Neuronal stem cell (in vitro differentiated cells): Measurements from ENCODE around the gene CD226.

ENCODE experiments used
- DNase-seq: peaks from one replicate; pipeline ENCODE4 v3.0.0-alpha.2; 2013; ENCODE audit warnings: low spot score
- H2AFZ ChIP-seq: one replicate; pipeline ENCODE4 v1.6.1; 2013; ENCODE audit warnings: mild to moderate bottlenecking, low read length, inconsistent platforms
- H2AK5ac ChIP-seq: 2 replicates; pipeline ENCODE4 v1.6.1; 2013; ENCODE audit warnings: low read depth, mild to moderate bottlenecking, inconsistent platforms, low read length, moderate library complexity, mixed read lengths
- H2BK120ac ChIP-seq: 2 replicates; pipeline ENCODE4 v1.6.1; 2013; ENCODE audit warnings: low read depth, mild to moderate bottlenecking, inconsistent platforms, low read length, moderate library complexity, mixed read lengths
- H2BK12ac ChIP-seq: one replicate; pipeline ENCODE4 v1.6.1; 2013; ENCODE audit warnings: low read length, inconsistent platforms
- H2BK15ac ChIP-seq: 2 replicates; pipeline ENCODE4 v1.6.1; 2013; ENCODE audit warnings: mild to moderate bottlenecking, low read length, inconsistent platforms, mixed read lengths
- H2BK5ac ChIP-seq: one replicate; pipeline ENCODE4 v1.6.1; 2013; ENCODE audit warnings: inconsistent platforms, mild to moderate bottlenecking, low read length, moderate library complexity
- H3K14ac ChIP-seq: one replicate; pipeline ENCODE4 v1.6.1; 2013; ENCODE audit warnings: low read length, inconsistent platforms
- H3K18ac ChIP-seq: 2 replicates; pipeline ENCODE4 v1.6.1; 2013; ENCODE audit warnings: low read length, inconsistent platforms
- H3K23ac ChIP-seq: 2 replicates; pipeline ENCODE4 v1.6.1; 2013; ENCODE audit warnings: low read depth, mild to moderate bottlenecking, mixed read lengths, low read length, inconsistent platforms; ENCODE audit not compliant: poor library complexity
- H3K27ac ChIP-seq: replicated peaks from 3 replicates; pipeline ENCODE4 v1.5.1; 2013; ENCODE audit warnings: low read length, inconsistent platforms
- H3K27me3 ChIP-seq, 3 experiments: 2 replicates each; pipeline ENCODE4 v1.6.1; 2013; ENCODE audit warnings: low read length in 3 of 3, mild to moderate bottlenecking in 2 of 3, inconsistent platforms in 1 of 3, low read depth in 1 of 3, mixed read lengths in 1 of 3, moderate library complexity in 1 of 3; ENCODE audit not compliant: control insufficient read depth in 3 of 3, insufficient read depth in 3 of 3
- H3K36me3 ChIP-seq, 2 donors: replicated peaks in 1 of 2; 2 replicates each; pipeline ENCODE4 v1.6.1; 2013; ENCODE audit warnings: low read length in 2 of 2; ENCODE audit not compliant: control insufficient read depth in 2 of 2, insufficient read depth in 2 of 2
- H3K4ac ChIP-seq: 2 replicates; pipeline ENCODE4 v1.6.1; 2013; ENCODE audit warnings: inconsistent platforms, mild to moderate bottlenecking, low read length, moderate library complexity
- H3K4me1 ChIP-seq, 2 donors: 1 replicate in 1 of 2; 2 replicates in 1 of 2; pipeline ENCODE4 v1.6.1; 2013; ENCODE audit warnings: low read length in 2 of 2, low read depth in 1 of 2; ENCODE audit not compliant: control insufficient read depth in 2 of 2, insufficient read depth in 1 of 2
- H3K4me2 ChIP-seq: one replicate; pipeline ENCODE4 v1.6.1; 2013; ENCODE audit warnings: mild to moderate bottlenecking, low read length, inconsistent platforms; ENCODE audit not compliant: insufficient read depth, poor library complexity, severe bottlenecking
- H3K4me3 ChIP-seq, 2 donors: 2 replicates each; pipeline ENCODE4 v1.5.1; 2013; ENCODE audit warnings: low read length in 2 of 2, mild to moderate bottlenecking in 2 of 2, inconsistent platforms in 1 of 2, moderate library complexity in 1 of 2
- H3K79me1 ChIP-seq: one replicate; pipeline ENCODE4 v1.6.1; 2013; ENCODE audit warnings: low read depth, mild to moderate bottlenecking, inconsistent platforms, low read length, moderate library complexity
- H3K9ac ChIP-seq: one replicate; pipeline ENCODE4 v1.6.1; 2013; ENCODE audit warnings: mild to moderate bottlenecking, low read depth, low read length, inconsistent platforms; ENCODE audit not compliant: poor library complexity
- H3K9me3 ChIP-seq, 2 donors: replicated peaks in 1 of 2; 2 replicates each; pipeline versions ENCODE3 to v1.6.1; 2013; ENCODE audit warnings: low read length in 2 of 2, mild to moderate bottlenecking in 2 of 2, inconsistent platforms in 1 of 2, low read depth in 1 of 2, mixed read lengths in 1 of 2, moderate library complexity in 1 of 2; ENCODE audit not compliant: control insufficient read depth in 2 of 2, insufficient read depth in 1 of 2
- H4K8ac ChIP-seq: one replicate; pipeline ENCODE4 v1.6.1; 2013; ENCODE audit warnings: low read depth, mild to moderate bottlenecking, inconsistent platforms, low read length, moderate library complexity
- H4K91ac ChIP-seq: one replicate; pipeline ENCODE4 v1.6.1; 2013; ENCODE audit warnings: low read length, low read depth, mild to moderate bottlenecking, inconsistent platforms; ENCODE audit not compliant: poor library complexity
- WGBS, 2 donors: extraction: QIAGEN DNeasy Blood & Tissue Kit; methylation state at CpG; one replicate each; pipeline ENCODE4 v1.1.7; 2013; ENCODE audit warnings: missing lambda C conversion rate in 2 of 2, mixed read lengths in 1 of 2; ENCODE audit not compliant: insufficient read length in 2 of 2, insufficient replicate concordance in 1 of 2; ENCODE audit errors: extremely low coverage in 2 of 2; 5-methylcytosine and 5-hydroxymethylcytosine counted together

Gene CD226

DNA sequence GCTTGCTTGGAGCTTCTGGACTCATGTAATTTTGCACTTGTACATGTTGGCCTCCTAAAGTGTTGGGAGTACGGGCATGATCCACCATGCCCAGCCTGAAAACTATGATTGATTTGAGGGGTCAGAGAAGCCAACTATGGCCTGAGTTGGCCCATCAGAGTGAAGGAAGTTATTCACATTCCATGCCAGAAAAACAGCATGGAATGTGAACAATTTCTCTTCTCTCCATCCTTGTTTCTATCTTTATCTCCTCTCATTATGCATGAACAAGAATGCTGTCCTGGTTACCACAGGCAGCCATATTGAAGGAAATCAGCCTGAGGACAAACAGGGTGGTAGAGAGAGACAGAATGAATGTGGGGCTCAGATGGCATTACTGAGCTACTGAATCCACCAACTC, 3.5 kb upstream of the CD226 start:
- H2BK15ac ChIP-seq, result no peak overlapping the region
- H3K27me3 ChIP-seq, result no peaks in the 10 kb centered on the region
- H2BK120ac ChIP-seq, result no peak overlapping the region
- H2AK5ac ChIP-seq, result no peak overlapping the region
- no peak overlapping the region for H4K91ac ChIP-seq
- H2BK5ac ChIP-seq, result no peak overlapping the region
- no peaks in the 10 kb centered on the region for H3K36me3 ChIP-seq
- no peaks in the 10 kb centered on the region for H3K79me1 ChIP-seq
- no peak overlapping the region for H3K4me2 ChIP-seq
- no peak overlapping the region for H3K27ac ChIP-seq
- no peak overlapping the region for H3K9ac ChIP-seq
- no peak overlapping the region for H3K14ac ChIP-seq
- no peak overlapping the region for H2BK12ac ChIP-seq
- H3K4me3 ChIP-seq, result no peak overlapping the region
- H4K8ac ChIP-seq, result no peak overlapping the region
- no peak for DNase-seq
- no peak overlapping the region for H3K4ac ChIP-seq
- WGBS, 2 donors, result no CpG with 5 or more reads among the region's 1 CpG
- H2AFZ ChIP-seq, result peak overlapping the region; percentile 57
- no peaks in the 10 kb centered on the region for H3K4me1 ChIP-seq
- no peak overlapping the region for H3K18ac ChIP-seq
- H3K23ac ChIP-seq, result no peak overlapping the region
- H3K9me3 ChIP-seq, result peaks cover 0 to 6% of the 10 kb centered on the region in 2 donors

DNA sequence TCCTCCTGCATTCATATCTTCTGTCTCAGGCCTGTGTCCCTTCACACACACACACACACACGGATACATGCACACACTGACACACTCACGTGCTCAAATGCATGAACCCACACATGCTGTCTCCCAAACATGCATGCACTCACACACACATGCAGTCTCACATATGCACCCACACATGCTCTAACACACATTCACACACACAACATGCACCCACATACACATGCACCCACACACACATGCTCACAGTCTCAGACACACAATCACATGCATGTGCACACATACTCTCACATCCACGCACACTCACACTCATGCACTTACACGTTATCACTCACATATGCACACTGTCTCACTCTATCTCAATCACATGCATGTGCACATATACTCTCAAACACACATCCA, 1.9 kb upstream of the CD226 start:
- Histone ChIP-seq H2AK5ac (no peak overlapping the region), H2BK5ac (no peak overlapping the region), H3K27me3 (no peaks in the 10 kb centered on the region), H3K4me2 (no peak overlapping the region), H3K79me1 (no peaks in the 10 kb centered on the region), H3K4me3 (peak overlapping the region in 1 of 2 donors; percentile 39), H4K8ac (no peak overlapping the region), H4K91ac (no peak overlapping the region), H2AFZ (no peak overlapping the region), H2BK15ac (no peak overlapping the region), H3K27ac (no peak overlapping the region), H3K14ac (no peak overlapping the region), H2BK12ac (no peak overlapping the region), H3K23ac (peak overlapping the region; percentile 76), H3K9ac (no peak overlapping the region), H3K36me3 (no peaks in the 10 kb centered on the region), H2BK120ac (no peak overlapping the region), H3K18ac (no peak overlapping the region), H3K4me1 (no peaks in the 10 kb centered on the region), H3K9me3 (peaks cover 0 to 6% of the 10 kb centered on the region in 2 donors), H3K4ac (peak overlapping the region; percentile 60)
- no CpG with 5 or more reads among the region's 4 CpGs for WGBS, 2 donors
- no peak for DNase-seq

GRCh38 chr18:69948919-69949537, 1.4 kb upstream of the CD226 start:
- H2BK15ac ChIP-seq, result no peak overlapping the region

DNA sequence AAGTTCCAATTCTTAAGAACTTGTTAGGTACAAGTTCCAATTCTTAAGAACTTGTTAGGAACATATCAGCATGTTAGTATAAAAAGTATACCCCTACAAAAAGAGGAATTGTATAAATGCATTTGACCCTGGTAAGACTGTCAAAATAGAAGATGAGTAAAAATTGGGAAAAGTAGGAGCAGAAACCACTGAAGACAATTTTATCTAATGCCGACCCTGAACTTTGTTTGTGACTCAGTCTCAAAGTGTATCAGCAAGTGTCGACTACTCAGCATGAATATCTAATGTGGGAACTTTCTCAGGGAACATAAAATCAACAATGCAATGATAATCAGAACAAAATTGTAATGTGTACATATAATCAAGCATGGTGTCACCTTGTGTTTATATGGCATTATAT, 583 bp upstream of the CD226 start:
- Histone ChIP-seq H3K4me2 (no peak overlapping the region), H2AFZ (no peak overlapping the region), H2BK120ac (no peak overlapping the region), H2BK15ac (no peak overlapping the region), H4K91ac (no peak overlapping the region), H3K27ac (no peak overlapping the region), H3K9me3 (peaks cover 0 to 6% of the 10 kb centered on the region in 2 donors), H3K79me1 (no peaks in the 10 kb centered on the region), H3K14ac (no peak overlapping the region), H4K8ac (no peak overlapping the region), H2AK5ac (no peak overlapping the region), H2BK5ac (no peak overlapping the region), H3K4ac (no peak overlapping the region), H3K4me1 (no peaks in the 10 kb centered on the region), H3K9ac (no peak overlapping the region), H3K23ac (no peak overlapping the region), H3K18ac (no peak overlapping the region), H3K36me3 (no peaks in the 10 kb centered on the region), H2BK12ac (no peak overlapping the region), H3K27me3 (no peaks in the 10 kb centered on the region), H3K4me3 (no peak overlapping the region)
- WGBS, 2 donors, result no CpG with 5 or more reads among the region's 2 CpGs
- no peak for DNase-seq

More at GRCh38 chr18:69948919-69949537, 1.4 kb upstream of the CD226 start:
- Histone ChIP-seq H3K27me3 (no peaks in the 10 kb centered on the region), H2BK5ac (no peak overlapping the region), H4K91ac (no peak overlapping the region), H4K8ac (no peak overlapping the region), H3K79me1 (no peaks in the 10 kb centered on the region), H2BK12ac (no peak overlapping the region), H2AK5ac (no peak overlapping the region), H3K9me3 (peaks cover 0 to 6% of the 10 kb centered on the region in 2 donors), H2AFZ (peak overlapping the region; percentile 56), H2BK120ac (no peak overlapping the region), H3K27ac (no peak overlapping the region), H3K14ac (no peak overlapping the region), H3K36me3 (no peaks in the 10 kb centered on the region), H3K4me2 (no peak overlapping the region), H3K18ac (no peak overlapping the region), H3K9ac (no peak overlapping the region), H3K23ac (no peak overlapping the region), H3K4me3 (no peak overlapping the region), H3K4ac (no peak overlapping the region), H3K4me1 (no peaks in the 10 kb centered on the region)
- no peak for DNase-seq
- WGBS, 2 donors, result no CpG with 5 or more reads among the region's 15 CpGs
